NB4 (cell line): Measurements from ENCODE around the gene AREL1.

Experiments used
- MYC ChIP-seq: IDR thresholded peaks from 2 replicates; pipeline ENCODE4 v1.6.1; 2011; ENCODE audit warnings: low read depth, low read length
- POLR2A ChIP-seq: IDR thresholded peaks from 2 replicates; pipeline ENCODE4 v1.6.1; 2011; ENCODE audit warnings: mild to moderate bottlenecking; ENCODE audit not compliant: insufficient read length; ENCODE audit errors: extremely low read depth
- TF ChIP-seq, protein P1 (sequence below): IDR thresholded peaks from one replicate; pipeline ENCODE4 v1.5.1; 2012; ENCODE audit warnings: low read depth, low read length

DNA sequence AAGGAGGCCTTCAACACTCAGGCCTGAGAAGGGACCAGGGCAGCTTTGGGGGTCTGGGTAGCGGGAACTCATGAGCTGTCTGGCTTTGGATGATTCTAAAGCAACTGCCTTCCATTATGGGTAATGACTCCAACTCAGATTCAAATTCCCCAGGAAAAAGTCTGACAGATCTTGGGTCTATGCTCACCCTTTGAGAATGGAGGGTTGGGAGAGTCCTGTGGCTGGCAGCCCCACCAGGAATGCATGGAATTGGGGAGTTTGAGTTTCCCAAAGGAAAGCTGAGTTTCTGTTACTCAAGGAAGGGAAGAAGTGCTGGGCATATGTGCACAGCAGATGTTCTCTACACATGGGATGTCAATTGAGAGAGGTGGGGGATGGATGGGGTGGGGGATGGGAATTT, 78.4 kb downstream of the AREL1 start:
- TF ChIP-seq, protein P1, sequence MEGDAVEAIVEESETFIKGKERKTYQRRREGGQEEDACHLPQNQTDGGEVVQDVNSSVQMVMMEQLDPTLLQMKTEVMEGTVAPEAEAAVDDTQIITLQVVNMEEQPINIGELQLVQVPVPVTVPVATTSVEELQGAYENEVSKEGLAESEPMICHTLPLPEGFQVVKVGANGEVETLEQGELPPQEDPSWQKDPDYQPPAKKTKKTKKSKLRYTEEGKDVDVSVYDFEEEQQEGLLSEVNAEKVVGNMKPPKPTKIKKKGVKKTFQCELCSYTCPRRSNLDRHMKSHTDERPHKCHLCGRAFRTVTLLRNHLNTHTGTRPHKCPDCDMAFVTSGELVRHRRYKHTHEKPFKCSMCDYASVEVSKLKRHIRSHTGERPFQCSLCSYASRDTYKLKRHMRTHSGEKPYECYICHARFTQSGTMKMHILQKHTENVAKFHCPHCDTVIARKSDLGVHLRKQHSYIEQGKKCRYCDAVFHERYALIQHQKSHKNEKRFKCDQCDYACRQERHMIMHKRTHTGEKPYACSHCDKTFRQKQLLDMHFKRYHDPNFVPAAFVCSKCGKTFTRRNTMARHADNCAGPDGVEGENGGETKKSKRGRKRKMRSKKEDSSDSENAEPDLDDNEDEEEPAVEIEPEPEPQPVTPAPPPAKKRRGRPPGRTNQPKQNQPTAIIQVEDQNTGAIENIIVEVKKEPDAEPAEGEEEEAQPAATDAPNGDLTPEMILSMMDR, result no peak
- TF ChIP-seq MYC (no peak), POLR2A (no peak)
